Right lobe of liver (tissue), 6 donors: Measurements from ENCODE around the gene SEPTIN10. TPM values are rescaled to one million over a fixed set of nuclear protein-coding genes. Genes with fewer than 3 reads are reported as not detected.

Experiments used
- ATAC-seq, 4 donors: fragments of 200-7000 bp; cut with Tn5 transposase; one replicate each; pipeline ENCODE4 v1.9.1; 2020; ENCODE audit warnings: mild to moderate bottlenecking in 4 of 4, moderate library complexity in 4 of 4
- DNase-seq, 3 donors: peaks; one replicate each; pipeline ENCODE4 v3.0.0-alpha.2; 2020
- H3K27ac ChIP-seq, 3 donors: fragments of 200-600 bp; one replicate each; pipeline ENCODE4 v1.8.0; 2022
- H3K27me3 ChIP-seq, 2 donors: fragments of 200-600 bp; one replicate each; pipeline ENCODE4 v1.8.0; 2022
- H3K36me3 ChIP-seq, 4 donors: fragments of 200-600 bp; sonication (generic) in 1 of 4; one replicate each; pipeline versions ENCODE4 v1.5.1 to v1.8.0; 2017 to 2022; ENCODE audit warnings: control low read depth in 1 of 4
- H3K4me1 ChIP-seq, 4 donors: fragments of 200-600 bp; sonication (generic) in 1 of 4; one replicate each; pipeline versions ENCODE4 v1.5.1 to v1.8.0; 2017 to 2022; ENCODE audit warnings: control low read depth in 1 of 4
- H3K4me3 ChIP-seq, 3 donors: fragments of 200-600 bp; one replicate each; pipeline ENCODE4 v1.8.0; 2022
- H3K9me3 ChIP-seq, 4 donors: fragments of 200-600 bp; sonication (generic) in 1 of 4; one replicate each; pipeline versions ENCODE4 v1.5.1 to v1.8.0; 2017 to 2022; ENCODE audit warnings: control low read depth in 1 of 4
- POLR2A ChIP-seq: fragments of 450-650 bp; IDR thresholded peaks from one replicate; pipeline ENCODE4 v1.6.1; 2017; ENCODE audit warnings: antibody characterized with exemption, mild to moderate bottlenecking
- WGBS: methylation state at CpG from one replicate; pipeline ENCODE4 v1.1.6; 2018; ENCODE audit warnings: low coverage, low lambda C conversion rate; ENCODE audit not compliant: insufficient coverage; ENCODE audit errors: missing lambda C conversion rate; 5-methylcytosine and 5-hydroxymethylcytosine counted together
- intact Hi-C, 2 donors: fragments of 100-400 bp; cut with DNase I; formaldehyde crosslinking; loops; one replicate each; pipeline versions ENCODE4 v1.11.2 to v1.14.1; 2022
- total RNA-seq, 6 experiments: library from RNA; depleted of rRNA in 2 of 6; stranded (reverse); fragments of >200 nt in 2 of 6; fragmentation: NEBNext Ultra II Directional in 3 of 6; extraction: Animal tissue kit (Norgen Biotek cat#: 25700) in 3 of 6; gene quantifications; one replicate each; pipeline versions ENCODE4 v1.1.0 to v1.2.4, GENCODE V29; 2016 to 2023
- TF ChIP-seq, protein P1 (sequence below), 4 donors: fragments of 200-600 bp in 3 of 4; fragments of 450-650 bp in 1 of 4; IDR thresholded peaks; one replicate each; pipeline versions ENCODE4 v1.5.1 to v1.8.0; 2016 to 2022; ENCODE audit warnings: antibody characterized with exemption in 4 of 4, mild to moderate bottlenecking in 2 of 4
- donor health status: DM: no; HTN: yes; CAD: no.
- donor health status: DM: no; HTN: no; CAD: no.
- donor health status: DM: no; HTN: no; CAD: no.
- donor health status: DM: no; HTN: yes; CAD: no.
- donor health status: DM: no; HTN: yes; CAD: no.

SEPTIN10 gene
- total RNA-seq, 6 experiments from 2014 or later: 34.6 to 52.8 (median 40.8) TPM

GRCh38 chr2:109498906-109499305 is 114.9 kb downstream of the SEPTIN10 start:
- Histone ChIP-seq H3K27me3 (no peaks in the 10 kb centered on the region), H3K27ac (no peak overlapping the region), H3K4me1 (no peaks in the 10 kb centered on the region), H3K9me3 (no peaks in the 10 kb centered on the region), H3K4me3 (no peak overlapping the region), H3K36me3 (no peaks in the 10 kb centered on the region)
- no peak for ATAC-seq
- WGBS: 93% methylated on average over 3 of the region's 15 CpGs
- TF ChIP-seq POLR2A: no peak
- TF ChIP-seq, protein P1, sequence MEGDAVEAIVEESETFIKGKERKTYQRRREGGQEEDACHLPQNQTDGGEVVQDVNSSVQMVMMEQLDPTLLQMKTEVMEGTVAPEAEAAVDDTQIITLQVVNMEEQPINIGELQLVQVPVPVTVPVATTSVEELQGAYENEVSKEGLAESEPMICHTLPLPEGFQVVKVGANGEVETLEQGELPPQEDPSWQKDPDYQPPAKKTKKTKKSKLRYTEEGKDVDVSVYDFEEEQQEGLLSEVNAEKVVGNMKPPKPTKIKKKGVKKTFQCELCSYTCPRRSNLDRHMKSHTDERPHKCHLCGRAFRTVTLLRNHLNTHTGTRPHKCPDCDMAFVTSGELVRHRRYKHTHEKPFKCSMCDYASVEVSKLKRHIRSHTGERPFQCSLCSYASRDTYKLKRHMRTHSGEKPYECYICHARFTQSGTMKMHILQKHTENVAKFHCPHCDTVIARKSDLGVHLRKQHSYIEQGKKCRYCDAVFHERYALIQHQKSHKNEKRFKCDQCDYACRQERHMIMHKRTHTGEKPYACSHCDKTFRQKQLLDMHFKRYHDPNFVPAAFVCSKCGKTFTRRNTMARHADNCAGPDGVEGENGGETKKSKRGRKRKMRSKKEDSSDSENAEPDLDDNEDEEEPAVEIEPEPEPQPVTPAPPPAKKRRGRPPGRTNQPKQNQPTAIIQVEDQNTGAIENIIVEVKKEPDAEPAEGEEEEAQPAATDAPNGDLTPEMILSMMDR (IDR thresholded peaks at IDR 0.05): no peak
- intact Hi-C loops: no loop called here
- no peak for DNase-seq

DNA sequence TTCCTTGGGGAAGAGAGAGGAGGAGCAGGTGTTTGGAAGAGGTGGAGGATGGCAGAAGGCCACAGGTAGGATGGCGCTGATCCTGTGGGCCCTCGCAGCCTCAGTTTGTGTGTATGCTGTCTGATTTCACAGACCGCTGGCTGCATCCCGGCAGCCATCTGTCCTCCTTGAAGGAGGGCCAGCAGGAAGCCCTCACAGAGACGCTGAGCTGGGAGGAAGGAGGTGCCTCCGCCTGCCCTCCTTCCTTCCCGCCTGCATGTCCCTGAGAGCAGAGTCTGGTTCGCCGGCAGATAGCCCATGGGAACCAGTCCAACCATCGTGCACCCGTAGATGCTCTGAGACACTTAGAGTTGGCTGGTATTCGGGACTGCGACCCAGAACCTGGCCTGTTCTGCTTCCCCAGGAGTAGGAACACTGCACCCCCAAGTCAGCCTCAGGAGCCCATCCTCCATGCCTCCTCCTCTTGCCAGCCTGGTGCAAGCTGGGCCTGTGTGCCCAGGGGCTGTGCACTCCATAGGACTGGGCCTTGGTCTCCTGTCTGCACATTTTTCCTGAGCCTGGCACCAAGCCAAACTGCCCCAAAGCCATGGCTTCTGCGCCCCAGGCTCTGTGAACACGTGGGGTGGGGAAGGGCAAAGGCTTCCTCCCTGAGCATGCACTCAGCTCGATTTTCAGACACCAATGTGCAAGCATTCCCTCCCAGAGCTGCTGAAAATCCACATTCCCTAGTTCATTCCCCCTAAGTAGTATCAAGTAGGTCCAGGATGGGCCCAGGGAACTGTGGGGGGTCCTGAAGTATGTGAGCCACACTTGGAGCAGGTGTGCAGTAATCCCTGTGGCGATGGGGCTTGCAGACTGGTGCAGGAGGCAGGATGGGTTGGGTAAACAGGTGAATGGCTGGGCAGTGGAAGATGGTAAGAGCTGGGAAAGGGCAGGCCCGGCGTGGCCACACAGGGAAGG is 115.6 kb downstream of the SEPTIN10 start:
- H3K9me3 ChIP-seq: no peaks in the 10 kb centered on the region
- TF ChIP-seq, protein P1 (IDR thresholded peaks at IDR 0.05): no peak
- no peak for TF ChIP-seq POLR2A
- H3K36me3 ChIP-seq: no peaks in the 10 kb centered on the region
- DNase-seq: no peak
- intact Hi-C loops: no loop called here
- no peaks in the 10 kb centered on the region for H3K27me3 ChIP-seq
- H3K4me3 ChIP-seq: no peak overlapping the region
- 47% methylated on average over 16 of the region's 19 CpGs for WGBS
- H3K27ac ChIP-seq: no peak overlapping the region
- no peaks in the 10 kb centered on the region for H3K4me1 ChIP-seq
- peak; percentile 55 to 67 (median 59) for ATAC-seq

DNA sequence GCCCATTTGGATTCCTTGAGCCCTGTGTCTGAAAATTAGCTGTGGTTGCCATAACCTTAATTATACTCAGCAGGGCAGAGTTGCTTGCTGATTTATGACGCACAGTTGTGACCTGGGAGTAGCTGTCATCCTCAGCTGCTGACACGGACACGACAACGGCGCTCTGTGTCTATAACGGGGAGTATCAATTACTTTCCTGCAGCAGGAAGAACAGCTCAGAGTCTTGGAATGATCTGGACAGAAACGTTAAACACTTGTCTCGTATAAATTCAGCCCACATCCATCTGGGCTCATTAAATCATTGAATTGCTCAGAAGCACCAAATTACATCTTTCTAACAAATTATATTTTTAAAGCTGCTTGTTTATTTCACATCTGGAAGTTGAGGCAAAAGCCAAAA is 116.3 kb downstream of the SEPTIN10 start:
- H3K9me3 ChIP-seq: no peaks in the 10 kb centered on the region
- no peak overlapping the region for H3K4me3 ChIP-seq
- WGBS: 65% methylated on average over 2 of the region's 8 CpGs
- no peak for DNase-seq
- no peaks in the 10 kb centered on the region for H3K27me3 ChIP-seq
- H3K27ac ChIP-seq: no peak overlapping the region
- H3K4me1 ChIP-seq: no peaks in the 10 kb centered on the region
- no peaks in the 10 kb centered on the region for H3K36me3 ChIP-seq
- ATAC-seq: peak; percentile 45 to 72 (median 56)
- no peak for TF ChIP-seq POLR2A
- intact Hi-C loops: no loop called here

DNA sequence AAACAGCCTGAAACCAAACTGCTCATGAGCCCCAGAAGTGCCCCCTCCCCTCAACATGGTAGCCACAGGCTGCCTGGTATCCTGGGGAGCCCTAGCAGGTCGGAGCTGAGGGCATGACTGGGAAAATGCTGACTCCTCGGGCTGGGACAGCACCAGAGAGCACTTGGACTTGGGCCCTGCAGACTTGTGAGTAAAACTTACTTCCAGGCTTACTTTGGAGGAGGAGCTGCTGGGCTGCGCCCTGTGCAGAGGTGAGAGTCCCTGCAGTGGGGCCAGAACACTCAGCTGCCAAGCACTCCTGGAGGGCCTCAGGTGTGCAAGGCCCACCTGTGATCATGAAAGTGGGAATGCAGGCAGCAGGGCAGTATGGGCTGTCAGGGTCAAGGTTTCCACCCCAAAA is 119.4 kb downstream of the SEPTIN10 start:
- Histone ChIP-seq H3K4me3 (no peak overlapping the region), H3K27ac (no peak overlapping the region), H3K4me1 (no peaks in the 10 kb centered on the region), H3K36me3 (no peaks in the 10 kb centered on the region), H3K27me3 (no peaks in the 10 kb centered on the region), H3K9me3 (no peaks in the 10 kb centered on the region)
- TF ChIP-seq POLR2A: no peak
- TF ChIP-seq, protein P1 (IDR thresholded peaks at IDR 0.05): no peak
- no CpG with 5 or more reads among the region's 3 CpGs for WGBS
- DNase-seq: no peak
- intact Hi-C loops: no loop called here
- ATAC-seq: no peak

DNA sequence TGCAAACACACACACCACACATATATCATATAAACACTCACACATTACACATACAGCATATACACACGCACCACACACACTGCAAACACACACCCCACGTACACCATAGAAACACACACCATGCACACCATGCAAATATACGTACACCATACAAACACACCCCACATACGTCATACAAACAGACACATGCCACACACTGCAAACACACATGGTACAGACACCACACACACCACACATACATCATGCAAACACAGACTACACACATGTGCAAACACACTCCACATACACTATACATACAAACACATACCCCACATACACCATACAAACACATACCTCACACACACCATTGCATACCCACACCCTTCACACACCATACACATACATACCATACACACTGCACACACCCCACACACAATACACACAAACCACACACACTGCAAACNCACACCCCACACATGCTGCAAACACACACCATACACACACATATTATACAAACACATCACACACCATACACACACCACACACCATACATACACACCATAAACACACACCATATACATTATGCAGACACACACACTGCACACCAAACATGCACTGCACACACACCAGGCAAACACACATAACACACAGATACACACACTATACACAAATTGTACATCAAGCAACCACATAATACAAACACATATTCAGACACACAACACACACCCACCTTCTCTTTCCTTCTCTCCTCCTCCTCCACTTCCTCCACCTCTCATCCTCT is 120.4 kb downstream of the SEPTIN10 start:
- no peaks in the 10 kb centered on the region for H3K9me3 ChIP-seq
- DNase-seq (no peak), ATAC-seq (no peak)
- no peaks in the 10 kb centered on the region for H3K36me3 ChIP-seq
- no peak overlapping the region for H3K27ac ChIP-seq
- no peaks in the 10 kb centered on the region for H3K4me1 ChIP-seq
- no peaks in the 10 kb centered on the region for H3K27me3 ChIP-seq
- intact Hi-C loops: no loop called here
- TF ChIP-seq, protein P1 (IDR thresholded peaks at IDR 0.05): no peak
- no peak for TF ChIP-seq POLR2A
- 63% methylated on average over 3 of the region's 4 CpGs for WGBS
- no peak overlapping the region for H3K4me3 ChIP-seq
